GM18502 (cell line): ENCODE results near the gene GAB2.
"Not testable (repeated sequence)": the region's sequence is repeated elsewhere in the genome, so short reads cannot be mapped to it uniquely, and the experiment has no call there.

Experiments used
- ATAC-seq: cut with Tn5 transposase; IDR thresholded peaks from one replicate; pipeline ENCODE4 v1.9.1; 2021; ENCODE audit warnings: mild to moderate bottlenecking; ENCODE audit not compliant: unreplicated experiment, poor library complexity

The GAB2 gene

GRCh38 chr11:78290293-78291176 is 127.1 kb downstream of the GAB2 start:
- no peak for ATAC-seq

GRCh38 chr11:78289552-78290292 is 127.9 kb downstream of the GAB2 start:
- ATAC-seq: no peak

GRCh38 chr11:78284260-78284659 is 133.4 kb downstream of the GAB2 start:
- ATAC-seq: no peak

- no peak for ATAC-seq
These were observed 134.8 kb downstream of the GAB2 start for GRCh38 chr11:78282821-78283220.

- no peak for ATAC-seq
These were observed 136.1 kb downstream of the GAB2 start for GRCh38 chr11:78281511-78281910.

- ATAC-seq: no peak
These were observed 140.2 kb downstream of the GAB2 start for GRCh38 chr11:78277314-78277994.

GRCh38 chr11:78276311-78276710 is 141.3 kb downstream of the GAB2 start:
- no peak for ATAC-seq

GRCh38 chr11:78274739-78275138 is 142.9 kb downstream of the GAB2 start:
- ATAC-seq: no peak

- not testable (repeated sequence) for ATAC-seq
These were observed 144.9 kb downstream of the GAB2 start for GRCh38 chr11:78272625-78273269.

- not testable (repeated sequence) for ATAC-seq
These were observed 145.8 kb downstream of the GAB2 start for GRCh38 chr11:78271801-78272200.

- no peak for ATAC-seq
These were observed 146.6 kb downstream of the GAB2 start for GRCh38 chr11:78270971-78271370.

- ATAC-seq: no peak
These were observed 147.8 kb downstream of the GAB2 start for GRCh38 chr11:78269806-78270205.

- ATAC-seq: no peak
These were observed 148.8 kb downstream of the GAB2 start for GRCh38 chr11:78268591-78269410.

GRCh38 chr11:78266451-78266850 is 151.2 kb downstream of the GAB2 start:
- no peak for ATAC-seq

- ATAC-seq: no peak
These were observed 152.3 kb downstream of the GAB2 start for GRCh38 chr11:78265326-78265725.

GRCh38 chr11:78262691-78263090 is 154.9 kb downstream of the GAB2 start:
- no peak for ATAC-seq

- ATAC-seq: no peak
These were observed 155.4 kb downstream of the GAB2 start for GRCh38 chr11:78262238-78262637.

- ATAC-seq: no peak
These were observed 155.8 kb downstream of the GAB2 start for GRCh38 chr11:78261828-78262227.

- no peak for ATAC-seq
These were observed 156.3 kb downstream of the GAB2 start for GRCh38 chr11:78261367-78261766.
